Astrocyte (in vitro differentiated cells and primary cell): ENCODE measurements around the gene RAD52.

Experiments used
- EZH2 ChIP-seq: IDR thresholded peaks from 2 replicates; pipeline ENCODE4 v1.6.1; 2012; ENCODE audit warnings: mild to moderate bottlenecking, low read length, inconsistent platforms; ENCODE audit not compliant: insufficient read depth
- TF ChIP-seq, protein P1 (sequence below): IDR thresholded peaks from 2 replicates; pipeline ENCODE4 v1.5.1; 2011; ENCODE audit warnings: low read depth, mild to moderate bottlenecking, inconsistent platforms, low read length, moderate library complexity; ENCODE audit not compliant: insufficient read depth

- TF ChIP-seq, protein P1, sequence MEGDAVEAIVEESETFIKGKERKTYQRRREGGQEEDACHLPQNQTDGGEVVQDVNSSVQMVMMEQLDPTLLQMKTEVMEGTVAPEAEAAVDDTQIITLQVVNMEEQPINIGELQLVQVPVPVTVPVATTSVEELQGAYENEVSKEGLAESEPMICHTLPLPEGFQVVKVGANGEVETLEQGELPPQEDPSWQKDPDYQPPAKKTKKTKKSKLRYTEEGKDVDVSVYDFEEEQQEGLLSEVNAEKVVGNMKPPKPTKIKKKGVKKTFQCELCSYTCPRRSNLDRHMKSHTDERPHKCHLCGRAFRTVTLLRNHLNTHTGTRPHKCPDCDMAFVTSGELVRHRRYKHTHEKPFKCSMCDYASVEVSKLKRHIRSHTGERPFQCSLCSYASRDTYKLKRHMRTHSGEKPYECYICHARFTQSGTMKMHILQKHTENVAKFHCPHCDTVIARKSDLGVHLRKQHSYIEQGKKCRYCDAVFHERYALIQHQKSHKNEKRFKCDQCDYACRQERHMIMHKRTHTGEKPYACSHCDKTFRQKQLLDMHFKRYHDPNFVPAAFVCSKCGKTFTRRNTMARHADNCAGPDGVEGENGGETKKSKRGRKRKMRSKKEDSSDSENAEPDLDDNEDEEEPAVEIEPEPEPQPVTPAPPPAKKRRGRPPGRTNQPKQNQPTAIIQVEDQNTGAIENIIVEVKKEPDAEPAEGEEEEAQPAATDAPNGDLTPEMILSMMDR: no peak
- TF ChIP-seq EZH2: no peak
Measured at GRCh38 chr12:902581-902980, 46.9 kb downstream of the RAD52 start.
